GM23338 (cell line): ENCODE measurements around the gene C16orf82. TPM values are rescaled to one million over a fixed set of nuclear protein-coding genes. Genes with fewer than 3 reads are reported as not detected.

Source experiments
- ATAC-seq: fragments of 200-7000 bp; cut with Tn5 transposase; 3 replicates; pipeline ENCODE4 v1.9.1; 2020
- DNase-seq: peaks from one replicate; pipeline ENCODE4 v3.0.0-alpha.2; 2015; ENCODE audit warnings: low spot score
- H2AFZ ChIP-seq: fragments of 200-600 bp; sonication (generic); 2 replicates; pipeline ENCODE4 v1.8.0; 2016; ENCODE audit warnings: antibody characterized with exemption, mild to moderate bottlenecking, moderate library complexity
- H3F3A ChIP-seq: fragments of 200-600 bp; sonication (generic); replicated peaks from 2 replicates; pipeline ENCODE4 v1.8.0; 2017; ENCODE audit warnings: antibody characterized with exemption, mixed run types, low read depth
- H3K27ac ChIP-seq: fragments of 200-600 bp; sonication (generic); 2 replicates; pipeline ENCODE4 v1.6.1; 2016; ENCODE audit warnings: low read depth
- H3K27me3 ChIP-seq: fragments of 200-600 bp; sonication (generic); 2 replicates; pipeline ENCODE4 v1.8.0; 2016; ENCODE audit warnings: mild to moderate bottlenecking, mixed run types, moderate library complexity; ENCODE audit not compliant: insufficient read depth
- H3K36me3 ChIP-seq: fragments of 200-600 bp; sonication (generic); 2 replicates; pipeline ENCODE4 v1.8.0; 2016; ENCODE audit warnings: mild to moderate bottlenecking; ENCODE audit not compliant: insufficient read depth
- H3K4me1 ChIP-seq: fragments of 200-600 bp; sonication (generic); 2 replicates; pipeline ENCODE4 v1.8.0; 2016; ENCODE audit warnings: mild to moderate bottlenecking, moderate library complexity; ENCODE audit not compliant: insufficient read depth
- H3K4me2 ChIP-seq: fragments of 200-600 bp; sonication (generic); 2 replicates; pipeline ENCODE4 v1.7.1; 2017; ENCODE audit warnings: mixed run types
- H3K4me3 ChIP-seq: fragments of 200-600 bp; sonication (generic); 2 replicates; pipeline ENCODE4 v1.6.1; 2016; ENCODE audit warnings: mixed run types
- H3K79me2 ChIP-seq: fragments of 200-600 bp; sonication (generic); replicated peaks from 2 replicates; pipeline ENCODE4 v1.8.0; 2017; ENCODE audit warnings: mild to moderate bottlenecking; ENCODE audit not compliant: insufficient read depth
- H3K9me2 ChIP-seq: fragments of 200-600 bp; sonication (generic); 2 replicates; pipeline ENCODE4 v1.8.0; 2017; ENCODE audit not compliant: insufficient read depth
- H4K20me1 ChIP-seq: fragments of 200-600 bp; sonication (generic); replicated peaks from 2 replicates; pipeline ENCODE4 v1.8.0; 2017; ENCODE audit warnings: mild to moderate bottlenecking; ENCODE audit not compliant: insufficient read depth
- H3K27ac Mint-ChIP-seq: 2 replicates; pipeline ENCODE4 v1.8.0; 2020; ENCODE audit warnings: inconsistent platforms, mild to moderate bottlenecking, moderate library complexity, mixed read lengths
- H3K27me3 Mint-ChIP-seq: 3 replicates; pipeline ENCODE4 v1.8.0; 2022; ENCODE audit warnings: low read depth, mild to moderate bottlenecking, moderate library complexity, mixed read lengths, inconsistent platforms; ENCODE audit not compliant: insufficient read depth, poor library complexity
- H3K36me3 Mint-ChIP-seq: 3 replicates; pipeline ENCODE4 v1.8.0; 2021; ENCODE audit warnings: low read depth, mild to moderate bottlenecking, inconsistent platforms, moderate library complexity, mixed read lengths
- H3K4me1 Mint-ChIP-seq: 3 replicates; pipeline ENCODE4 v1.8.0; 2020; ENCODE audit warnings: mild to moderate bottlenecking, inconsistent platforms, mixed read lengths
- H3K4me3 Mint-ChIP-seq: 3 replicates; pipeline ENCODE4 v1.8.0; 2021; ENCODE audit warnings: moderate library complexity, mild to moderate bottlenecking, inconsistent platforms, mixed read lengths
- H3K9me3 Mint-ChIP-seq: 3 replicates; pipeline ENCODE4 v1.8.0; 2020; ENCODE audit warnings: moderate library complexity, mild to moderate bottlenecking, inconsistent platforms, mixed read lengths
- EZH2 ChIP-seq: fragments of 200-600 bp; sonication (generic); IDR thresholded peaks from one replicate; pipeline ENCODE4 v1.8.0; 2017; ENCODE audit warnings: antibody characterized with exemption, mild to moderate bottlenecking, low read depth; ENCODE audit not compliant: unreplicated experiment
- EZH2phosphoT487 ChIP-seq: fragments of 200-600 bp; sonication (generic); IDR thresholded peaks from one replicate; pipeline ENCODE4 v1.8.1; 2018; ENCODE audit warnings: antibody characterized with exemption; ENCODE audit not compliant: unreplicated experiment
- JUNB ChIP-seq: IDR thresholded peaks from one replicate; pipeline ENCODE4 v1.6.1; 2016; ENCODE audit warnings: antibody characterized with exemption; ENCODE audit not compliant: unreplicated experiment
- NANOG ChIP-seq: IDR thresholded peaks from 2 replicates; pipeline ENCODE4 v1.6.1; 2016; ENCODE audit warnings: antibody characterized with exemption, borderline replicate concordance
- ZNF114 ChIP-seq: fragments of 250-450 bp; sonication (Bioruptor Pico); IDR thresholded peaks from 2 replicates; pipeline ENCODE4 v1.5.0; 2020; ENCODE audit warnings: mild to moderate bottlenecking, moderate library complexity
- polyA plus RNA-seq: library from polyadenylated mRNA; unstranded; fragments of >200 nt; fragmentation: Nextera tagmentation; extraction: Ambion mirVana; gene quantifications from 2 replicates; pipeline ENCODE4 v1.2.1, GENCODE V29; 2016
- total RNA-seq: library from RNA; depleted of rRNA; stranded (reverse); fragments of >200 nt; shearing (Covaris generic); gene quantifications from 2 replicates; pipeline ENCODE4 v1.2.3, GENCODE V29; 2014
- TF ChIP-seq, protein P1 (sequence below), 2 experiments: fragments of 200-600 bp in 1 of 2; sonication (generic) in 1 of 2; conservative IDR thresholded peaks; 2 replicates each; pipeline versions ENCODE4 v1.5.1 to v1.6.1; 2016 to 2017; ENCODE audit warnings: antibody characterized with exemption in 2 of 2, low read depth in 2 of 2, mild to moderate bottlenecking in 2 of 2, moderate library complexity in 1 of 2
- TF ChIP-seq, protein P2 (sequence below): IDR thresholded peaks from 2 replicates; pipeline ENCODE4 v1.6.1; 2016; ENCODE audit warnings: antibody characterized with exemption

C16orf82 gene
- total and polyA plus RNA-seq, 2 experiments from 2014 or later, result not detected

DNA sequence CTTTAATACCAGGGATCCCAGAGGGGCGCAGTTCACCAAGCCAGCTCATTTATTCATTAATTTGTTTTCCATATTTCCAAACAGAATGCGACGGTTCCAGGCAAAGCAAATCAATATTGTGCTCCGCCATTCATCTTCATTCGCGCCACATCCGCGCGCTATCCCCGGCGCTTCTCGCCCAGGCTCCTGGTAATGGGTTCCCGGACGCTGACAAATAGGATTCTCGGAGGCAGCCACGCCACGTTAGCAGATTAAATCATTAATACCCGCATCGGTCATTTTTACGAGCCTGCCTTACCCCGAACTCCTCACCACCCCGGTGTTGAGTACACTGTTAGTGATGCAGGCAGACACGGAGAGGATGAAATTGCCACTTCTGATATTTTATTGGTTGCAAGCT, 26.0 kb upstream of the C16orf82 start:
- Histone ChIP-seq H4K20me1 (no peaks in the 10 kb centered on the region), H3K4me1 (no peaks in the 10 kb centered on the region), H3K79me2 (no peaks in the 10 kb centered on the region), H3K36me3 (no peaks in the 10 kb centered on the region), H3K27ac (no peak overlapping the region), H3K4me2 (no peak overlapping the region), H2AFZ (no peak overlapping the region), H3F3A (no peaks in the 10 kb centered on the region), H3K27me3 (no peaks in the 10 kb centered on the region), H3K4me3 (no peak overlapping the region), H3K9me2 (no peaks in the 10 kb centered on the region)
- Mint-ChIP-seq H3K9me3 (peaks cover 55% of the 10 kb centered on the region), H3K4me3 (no peak overlapping the region), H3K4me1 (no peaks in the 10 kb centered on the region), H3K27ac (no peak overlapping the region), H3K27me3 (peaks cover 1% of the 10 kb centered on the region), H3K36me3 (no peaks in the 10 kb centered on the region; the same call in 1 of the 3 replicates)
- no peak for TF ChIP-seq EZH2
- TF ChIP-seq EZH2phosphoT487, result no peak
- TF ChIP-seq ZNF114 (CRISPR knock-in tag), result no peak
- TF ChIP-seq, protein P1, sequence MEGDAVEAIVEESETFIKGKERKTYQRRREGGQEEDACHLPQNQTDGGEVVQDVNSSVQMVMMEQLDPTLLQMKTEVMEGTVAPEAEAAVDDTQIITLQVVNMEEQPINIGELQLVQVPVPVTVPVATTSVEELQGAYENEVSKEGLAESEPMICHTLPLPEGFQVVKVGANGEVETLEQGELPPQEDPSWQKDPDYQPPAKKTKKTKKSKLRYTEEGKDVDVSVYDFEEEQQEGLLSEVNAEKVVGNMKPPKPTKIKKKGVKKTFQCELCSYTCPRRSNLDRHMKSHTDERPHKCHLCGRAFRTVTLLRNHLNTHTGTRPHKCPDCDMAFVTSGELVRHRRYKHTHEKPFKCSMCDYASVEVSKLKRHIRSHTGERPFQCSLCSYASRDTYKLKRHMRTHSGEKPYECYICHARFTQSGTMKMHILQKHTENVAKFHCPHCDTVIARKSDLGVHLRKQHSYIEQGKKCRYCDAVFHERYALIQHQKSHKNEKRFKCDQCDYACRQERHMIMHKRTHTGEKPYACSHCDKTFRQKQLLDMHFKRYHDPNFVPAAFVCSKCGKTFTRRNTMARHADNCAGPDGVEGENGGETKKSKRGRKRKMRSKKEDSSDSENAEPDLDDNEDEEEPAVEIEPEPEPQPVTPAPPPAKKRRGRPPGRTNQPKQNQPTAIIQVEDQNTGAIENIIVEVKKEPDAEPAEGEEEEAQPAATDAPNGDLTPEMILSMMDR (conservative IDR thresholded peaks at IDR 0.05; ENCODE audit: low read depth in 2 of 2), result no peak
- no peak for TF ChIP-seq NANOG
- ATAC-seq, result no peak
- no peak for DNase-seq

DNA sequence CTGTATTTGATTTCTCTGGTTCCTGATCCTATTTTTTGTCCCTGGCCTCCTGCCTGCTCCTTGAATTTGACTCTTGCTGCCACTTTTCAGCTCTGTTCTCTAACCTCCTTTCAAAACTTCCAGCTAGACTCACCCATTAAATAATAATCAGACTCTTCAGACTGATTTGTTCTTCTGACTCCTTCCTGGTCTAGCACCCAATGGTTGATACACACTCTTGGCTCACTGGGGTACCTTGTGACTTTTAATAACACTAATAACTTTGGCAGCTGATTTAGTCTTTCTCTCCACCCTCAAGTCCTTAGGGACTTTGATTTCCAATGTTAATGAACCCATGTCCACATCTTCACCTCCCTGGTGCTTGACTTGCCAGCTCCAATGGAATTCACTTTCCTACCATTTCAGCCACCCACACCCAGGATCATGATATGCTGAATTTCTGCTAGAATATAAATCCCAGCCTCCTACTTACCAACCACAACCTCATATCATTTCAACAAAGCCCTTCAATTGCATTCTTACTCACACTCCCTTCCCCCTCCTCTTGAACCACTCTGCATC, 19.7 kb upstream of the C16orf82 start:
- Histone ChIP-seq H3K79me2 (no peaks in the 10 kb centered on the region), H3K4me2 (no peak overlapping the region), H4K20me1 (no peaks in the 10 kb centered on the region), H3K27me3 (no peaks in the 10 kb centered on the region), H3K4me1 (no peaks in the 10 kb centered on the region; the same call in 1 of the 2 replicates), H2AFZ (no peak overlapping the region), H3K4me3 (no peak overlapping the region), H3F3A (no peaks in the 10 kb centered on the region), H3K9me2 (peaks cover 13% of the 10 kb centered on the region; the same call in 1 of the 2 replicates), H3K36me3 (no peaks in the 10 kb centered on the region), H3K27ac (no peak overlapping the region)
- H3K4me1 Mint-ChIP-seq, result peaks cover 2% of the 10 kb centered on the region; the same call in 1 of the 3 replicates
- H3K27me3 Mint-ChIP-seq, result no peaks in the 10 kb centered on the region
- TF ChIP-seq, protein P2, sequence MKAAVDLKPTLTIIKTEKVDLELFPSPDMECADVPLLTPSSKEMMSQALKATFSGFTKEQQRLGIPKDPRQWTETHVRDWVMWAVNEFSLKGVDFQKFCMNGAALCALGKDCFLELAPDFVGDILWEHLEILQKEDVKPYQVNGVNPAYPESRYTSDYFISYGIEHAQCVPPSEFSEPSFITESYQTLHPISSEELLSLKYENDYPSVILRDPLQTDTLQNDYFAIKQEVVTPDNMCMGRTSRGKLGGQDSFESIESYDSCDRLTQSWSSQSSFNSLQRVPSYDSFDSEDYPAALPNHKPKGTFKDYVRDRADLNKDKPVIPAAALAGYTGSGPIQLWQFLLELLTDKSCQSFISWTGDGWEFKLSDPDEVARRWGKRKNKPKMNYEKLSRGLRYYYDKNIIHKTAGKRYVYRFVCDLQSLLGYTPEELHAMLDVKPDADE, result no peak
- TF ChIP-seq JUNB (no peak), EZH2phosphoT487 (no peak), NANOG (no peak)
- TF ChIP-seq, protein P1 (conservative IDR thresholded peaks at IDR 0.05; ENCODE audit: low read depth in 2 of 2), result no peak
- no peak overlapping the region for H3K4me3 Mint-ChIP-seq
- DNase-seq (no peak), ATAC-seq (no peak)
- no peak overlapping the region for H3K27ac Mint-ChIP-seq
- peaks cover 13% of the 10 kb centered on the region for H3K9me3 Mint-ChIP-seq
- H3K36me3 Mint-ChIP-seq, result peaks cover 4% of the 10 kb centered on the region; the same call in 1 of the 3 replicates
